ENCODE results near the gene MYO1D.
"Not testable (repeated sequence)": the region's sequence is repeated elsewhere in the genome, so short reads cannot be mapped to it uniquely, and the experiment has no call there.

MYO1D gene

GRCh38 chr17:32887410-32887809 is 10.5 kb upstream of the MYO1D start:
- DNase-seq, result not testable (repeated sequence)

GRCh38 chr17:32886951-32887350 is 10.0 kb upstream of the MYO1D start:
- DNase-seq, result not testable (repeated sequence)

- DNase-seq, result no peak
Observed at GRCh38 chr17:32882734-32883133, 5.8 kb upstream of the MYO1D start.

DNA sequence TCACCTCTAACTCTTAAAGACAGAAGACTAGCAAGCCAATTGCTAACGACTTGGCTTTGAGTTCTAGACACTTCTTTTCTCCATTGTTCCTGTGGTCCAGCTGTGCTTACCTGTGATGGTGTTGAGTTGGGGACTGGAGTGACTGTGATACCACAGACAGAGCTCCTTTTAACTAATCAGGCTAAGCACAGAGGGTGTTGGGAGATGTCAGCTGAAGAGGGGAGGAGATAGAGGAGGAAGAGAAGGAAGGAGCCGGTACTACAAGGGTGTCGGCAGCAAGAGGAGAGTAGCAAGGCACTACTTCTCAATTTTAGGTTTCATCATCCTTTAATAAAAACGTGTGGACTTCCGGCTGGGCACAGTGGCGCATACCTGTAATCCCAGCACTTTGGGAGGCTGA is 5.1 kb upstream of the MYO1D start:
- no peak for DNase-seq

GRCh38 chr17:32880671-32881453 is 3.9 kb upstream of the MYO1D start:
- no peak for DNase-seq

DNA sequence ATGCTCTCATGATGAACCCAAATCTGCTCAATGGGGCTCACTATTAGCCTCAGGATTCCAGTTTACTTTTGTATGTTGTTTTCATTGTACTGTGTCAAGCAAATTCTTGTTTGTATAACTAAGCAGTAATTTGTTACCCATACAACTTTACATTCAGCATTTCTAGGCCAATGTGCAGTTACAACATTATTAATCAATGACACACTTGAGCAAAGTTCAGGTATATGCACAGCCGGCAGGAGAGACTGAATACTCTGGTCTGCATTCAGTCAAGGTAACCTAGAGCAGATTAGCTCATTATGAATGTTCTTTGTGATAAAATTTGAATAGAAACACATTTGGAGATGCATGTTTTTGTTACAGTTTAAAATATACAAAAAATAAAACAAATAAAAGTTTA is 2.2 kb upstream of the MYO1D start:
- no peak for DNase-seq

- no peak for DNase-seq
Observed at GRCh38 chr17:32878211-32878610, 1.3 kb upstream of the MYO1D start.

- DNase-seq, result peak; percentile 89 to 92
Observed at GRCh38 chr17:32877164-32877764, 340 bp upstream of the MYO1D start.

GRCh38 chr17:32875923-32876416 is 954 bp downstream of the MYO1D start:
- no peak for DNase-seq

- DNase-seq, result no peak
Observed at GRCh38 chr17:32875230-32875917, 1.6 kb downstream of the MYO1D start.

DNA sequence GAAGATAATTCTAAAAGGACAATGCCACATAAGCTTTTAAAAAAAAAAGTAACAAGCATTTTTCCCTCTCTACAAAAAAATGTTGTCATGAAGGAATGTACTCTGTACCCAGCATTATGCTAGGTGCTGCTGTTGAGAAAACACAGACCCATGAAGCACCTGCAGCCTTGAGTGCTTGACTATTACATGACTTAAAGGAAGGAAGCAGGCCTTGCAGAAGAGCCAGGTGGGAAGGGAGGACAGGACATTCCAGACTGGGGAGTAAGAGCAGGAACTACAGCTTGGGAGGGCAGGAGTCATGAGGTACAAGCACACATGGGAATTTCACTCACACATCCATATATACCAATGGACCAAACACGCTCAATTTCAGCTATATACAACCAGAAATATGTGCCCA is 3.8 kb downstream of the MYO1D start:
- no peak for DNase-seq

DNA sequence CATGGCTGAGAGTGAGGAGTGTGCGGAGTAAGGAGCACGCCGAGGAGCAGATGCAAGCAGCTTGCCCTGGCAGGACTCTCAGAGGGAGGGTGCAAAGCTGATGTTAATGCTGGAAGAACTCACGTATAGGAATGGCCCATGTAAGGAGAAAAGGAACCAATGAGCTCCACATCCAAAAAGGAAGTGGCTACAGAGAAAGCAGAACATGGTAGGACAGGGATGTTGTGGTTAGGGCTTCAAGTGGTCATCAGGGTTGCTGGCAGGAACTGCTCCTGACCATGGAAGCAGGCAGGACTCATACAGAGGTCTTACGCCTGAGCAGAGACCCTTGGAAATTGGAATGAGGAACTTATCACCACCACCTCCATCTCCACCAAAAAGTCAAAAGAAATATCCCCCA is 5.2 kb downstream of the MYO1D start:
- DNase-seq, result no peak

DNA sequence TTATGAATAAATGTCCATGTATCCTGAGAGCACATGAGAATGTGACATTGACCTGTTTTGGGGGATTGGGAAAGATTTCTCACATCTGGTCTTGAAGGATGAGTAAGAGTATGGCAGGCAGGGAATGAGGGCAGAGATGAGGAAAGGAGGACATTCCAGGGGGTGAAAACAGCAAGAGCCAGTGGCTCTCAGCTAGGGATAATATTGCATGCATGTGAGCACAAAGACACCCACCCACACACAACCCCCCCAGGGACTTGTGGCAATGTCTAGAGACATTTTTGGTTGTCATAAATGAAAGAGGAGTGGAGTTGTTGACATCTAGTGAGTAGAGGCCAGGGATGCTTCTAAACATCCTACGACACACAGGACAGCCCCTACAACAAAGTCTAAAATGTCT is 6.0 kb downstream of the MYO1D start:
- no peak for DNase-seq

DNA sequence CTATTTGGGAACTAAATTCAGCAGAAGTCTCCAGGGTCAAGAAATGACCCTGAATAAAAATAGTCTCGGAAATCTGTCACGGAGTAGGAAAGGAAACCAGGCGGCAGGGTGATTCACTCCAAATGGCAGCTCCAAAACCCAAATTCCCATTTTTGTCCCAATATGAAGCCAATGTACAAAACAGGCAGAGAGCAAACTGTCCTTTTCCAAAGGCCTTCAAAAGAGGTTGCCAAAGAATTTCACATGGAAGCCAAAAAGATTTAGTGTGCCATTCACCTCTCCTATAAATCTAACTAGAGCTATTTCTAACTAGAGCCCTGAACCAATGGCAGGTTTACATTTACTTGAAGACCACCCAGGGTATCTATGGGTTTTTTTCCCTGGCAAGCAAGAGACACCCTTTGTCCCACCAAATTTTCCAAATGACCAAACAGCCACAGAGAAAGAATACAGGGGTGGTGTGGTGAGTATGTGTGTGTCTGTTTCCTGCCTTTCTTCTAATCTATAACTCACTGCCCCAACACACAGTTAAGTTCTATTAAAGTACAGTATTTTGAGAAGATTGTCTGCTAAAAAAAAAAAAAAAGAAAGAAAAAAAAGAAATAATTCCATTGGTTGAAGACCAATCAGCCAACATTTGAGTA is 6.8 kb downstream of the MYO1D start:
- no peak for DNase-seq

DNA sequence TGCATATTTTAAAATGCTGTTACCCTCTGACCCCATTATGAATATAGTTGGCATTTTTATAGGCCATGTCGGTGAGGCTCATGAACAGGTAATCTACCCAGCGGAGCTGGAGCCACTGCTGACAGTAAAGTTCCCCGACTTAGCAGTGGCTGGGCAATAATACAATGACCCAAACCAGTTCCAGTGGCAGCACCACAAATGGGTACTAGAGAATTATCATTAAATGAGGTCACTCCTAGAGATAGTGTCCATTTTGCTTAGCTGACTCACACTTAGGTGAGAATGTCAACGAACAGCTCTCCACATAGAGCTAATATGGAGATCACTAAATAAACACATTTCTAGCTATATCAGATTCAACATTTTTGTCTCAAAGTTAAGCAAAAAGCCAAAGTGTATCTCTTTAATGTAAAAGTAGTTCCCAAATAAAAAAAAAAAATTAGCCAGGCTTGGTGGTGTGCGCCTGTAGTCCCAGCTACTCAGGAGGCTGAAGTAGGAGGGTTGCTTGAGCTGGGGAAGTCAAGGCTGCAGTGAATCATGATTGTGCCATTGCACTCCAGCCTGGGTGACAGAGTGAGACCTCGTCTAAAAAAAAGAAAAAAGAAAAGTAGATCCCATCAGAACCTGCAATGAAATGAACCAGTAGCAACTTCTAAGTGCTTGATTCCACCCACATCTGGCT is 7.4 kb downstream of the MYO1D start:
- DNase-seq, result no peak

- no peak for DNase-seq
Observed at GRCh38 chr17:32865141-32865540, 11.8 kb downstream of the MYO1D start.

GRCh38 chr17:32863559-32863958 is 13.4 kb downstream of the MYO1D start:
- DNase-seq, result no peak

GRCh38 chr17:32862940-32863339 is 14.0 kb downstream of the MYO1D start:
- DNase-seq, result no peak

GRCh38 chr17:32861981-32862380 is 14.9 kb downstream of the MYO1D start:
- DNase-seq, result no peak

- DNase-seq, result no peak
Observed at GRCh38 chr17:32859857-32860525, 16.9 kb downstream of the MYO1D start.

DNA sequence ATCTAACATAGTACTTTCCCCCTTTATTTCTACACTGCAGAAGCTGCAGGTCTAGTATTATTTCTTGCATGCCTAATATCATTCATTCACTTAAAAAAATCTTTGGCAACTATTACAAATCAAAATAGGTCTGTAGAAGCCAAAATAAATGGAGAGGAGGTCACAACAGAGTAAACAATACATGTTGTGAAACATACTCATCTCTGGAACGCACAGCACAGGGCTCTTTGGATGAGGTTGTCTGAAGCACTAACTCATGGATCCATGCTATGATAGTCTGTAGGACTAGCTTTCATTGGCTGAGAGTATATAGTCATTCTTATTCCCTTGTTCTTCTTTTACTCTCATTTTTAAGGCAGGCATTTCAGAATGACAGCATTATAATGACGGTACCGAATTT is 21.3 kb downstream of the MYO1D start:
- no peak for DNase-seq

- DNase-seq, result no peak
Observed at GRCh38 chr17:32854832-32855389, 22.0 kb downstream of the MYO1D start.
